GM18505 (cell line): ENCODE results near the gene WHRN.

ENCODE experiments used
- ATAC-seq: cut with Tn5 transposase; IDR thresholded peaks from one replicate; pipeline ENCODE4 v1.9.1; 2021; ENCODE audit not compliant: unreplicated experiment
- POLR2A ChIP-seq: IDR thresholded peaks from 4 replicates; pipeline ENCODE4 v1.6.1; 2011; ENCODE audit warnings: borderline replicate concordance; ENCODE audit not compliant: insufficient read depth, insufficient read length; ENCODE audit errors: extremely low read depth

Gene WHRN

DNA sequence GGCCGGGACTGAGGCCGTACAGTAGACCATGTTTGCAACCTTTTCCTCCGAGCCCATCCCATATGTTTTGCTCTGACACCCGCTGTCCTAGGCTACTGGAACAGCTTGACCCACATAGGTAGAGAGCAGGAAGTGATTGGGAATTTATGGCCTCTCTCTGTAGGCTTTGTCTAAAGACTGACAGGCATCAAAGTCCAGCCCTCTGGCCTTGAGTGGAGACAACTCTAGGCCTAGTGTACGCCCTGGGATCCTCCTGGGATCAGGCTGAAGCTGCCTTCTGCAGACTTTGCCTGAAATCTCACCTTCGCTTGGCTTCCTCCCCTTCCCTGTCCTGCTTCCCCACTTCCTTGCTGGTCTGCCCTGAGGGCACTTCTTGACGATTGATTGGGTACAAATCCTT lies 103.9 kb downstream of the WHRN start:
- TF ChIP-seq POLR2A = no peak
- no peak for ATAC-seq

DNA sequence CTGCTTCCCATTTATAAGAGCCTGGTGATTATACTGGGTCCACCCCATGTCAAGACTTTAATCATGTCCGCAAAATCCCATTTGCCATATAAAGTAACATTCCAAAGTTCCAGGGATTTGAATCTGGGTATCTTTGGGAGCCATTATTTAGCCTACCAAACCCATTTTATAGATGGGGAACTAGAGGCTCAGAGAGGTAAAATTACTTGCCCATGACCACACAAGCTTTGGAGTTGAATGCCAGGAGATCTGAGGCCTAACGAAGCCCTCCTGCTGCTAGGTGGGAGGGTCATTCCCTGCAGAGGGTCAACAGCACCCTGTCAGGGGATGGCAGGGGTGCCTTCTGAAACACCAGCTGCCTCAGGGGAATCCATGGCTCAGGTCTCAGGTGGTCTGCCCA lies 104.5 kb downstream of the WHRN start:
- ATAC-seq = no peak
- no peak for TF ChIP-seq POLR2A

DNA sequence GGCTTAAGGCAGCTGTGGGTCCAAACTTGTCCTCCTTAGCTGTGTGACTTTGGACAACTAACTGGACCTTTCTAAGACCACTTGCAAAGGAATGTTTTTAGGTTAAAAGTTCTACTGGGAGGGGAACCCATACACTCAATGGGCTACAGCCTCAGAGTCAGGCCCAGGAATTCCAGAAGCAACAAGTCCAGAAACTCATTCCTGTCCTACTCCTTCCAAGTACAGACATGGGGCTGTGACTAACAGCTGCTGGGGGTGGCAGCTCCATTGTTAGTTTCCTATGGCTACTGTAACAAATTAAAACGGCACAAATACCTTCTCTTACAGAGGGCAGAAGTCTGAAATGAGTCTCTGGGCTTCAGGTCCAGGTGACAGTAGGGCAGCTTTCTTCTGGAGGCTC lies 105.1 kb downstream of the WHRN start:
- no peak for ATAC-seq
- TF ChIP-seq POLR2A = no peak

DNA sequence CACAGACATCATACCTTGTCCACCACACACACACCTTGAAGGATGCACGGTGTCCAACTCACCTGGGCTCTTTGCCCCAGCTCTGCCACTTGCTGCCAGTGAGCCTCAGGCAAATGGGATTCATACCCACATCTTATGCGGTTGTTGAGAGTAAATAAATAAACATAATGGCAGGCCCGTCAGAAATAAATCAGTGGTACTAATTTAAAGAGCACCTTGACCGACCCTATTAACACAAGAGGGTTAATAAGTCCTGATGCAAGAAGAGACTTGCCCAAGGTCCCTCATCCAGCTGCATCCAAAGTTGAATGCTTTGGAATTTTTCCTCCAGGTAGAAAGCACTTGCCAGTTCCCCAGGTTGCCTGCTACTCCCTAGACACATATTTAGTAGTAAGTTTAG lies 105.9 kb downstream of the WHRN start:
- no peak for TF ChIP-seq POLR2A
- no peak for ATAC-seq

DNA sequence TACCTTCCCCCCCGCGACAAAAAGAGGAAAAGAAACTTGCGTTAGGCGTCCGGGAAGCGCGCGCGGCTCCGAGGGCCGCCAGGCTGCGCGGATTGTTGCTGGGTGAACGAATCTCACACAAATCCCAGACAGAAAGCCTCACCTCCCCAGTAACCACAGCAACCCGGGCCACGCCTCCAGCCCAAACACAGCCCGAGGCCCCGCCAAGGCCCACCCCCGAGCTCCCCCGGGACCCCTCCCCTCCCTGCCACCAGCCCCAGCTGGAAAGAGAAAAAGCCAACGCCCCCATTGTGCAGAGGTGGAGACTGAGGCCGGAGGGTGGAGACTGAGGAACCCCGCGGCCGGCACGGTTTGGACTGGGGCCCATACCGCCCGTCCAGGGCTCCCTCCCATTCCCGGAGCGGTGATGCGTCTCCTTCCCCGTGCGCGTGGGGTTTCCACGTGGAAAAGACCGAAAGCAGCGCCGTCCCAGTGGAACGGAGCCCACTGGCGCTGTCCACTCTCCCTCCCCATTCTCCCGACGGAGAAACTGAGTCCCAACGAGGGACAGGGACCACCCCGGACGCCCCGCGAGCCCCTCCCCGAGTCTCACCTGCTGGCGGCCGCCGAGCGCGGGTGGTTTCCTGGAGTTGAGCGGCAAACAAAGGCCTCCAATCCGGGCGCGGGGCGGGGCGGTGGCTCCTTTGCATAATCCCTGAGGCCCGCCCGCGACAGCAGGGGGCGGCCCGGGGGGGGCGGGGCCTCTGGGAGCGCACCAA lies 107.2 kb downstream of the WHRN start:
- peak; percentile 64 for TF ChIP-seq POLR2A
- peak; percentile 82 for ATAC-seq

DNA sequence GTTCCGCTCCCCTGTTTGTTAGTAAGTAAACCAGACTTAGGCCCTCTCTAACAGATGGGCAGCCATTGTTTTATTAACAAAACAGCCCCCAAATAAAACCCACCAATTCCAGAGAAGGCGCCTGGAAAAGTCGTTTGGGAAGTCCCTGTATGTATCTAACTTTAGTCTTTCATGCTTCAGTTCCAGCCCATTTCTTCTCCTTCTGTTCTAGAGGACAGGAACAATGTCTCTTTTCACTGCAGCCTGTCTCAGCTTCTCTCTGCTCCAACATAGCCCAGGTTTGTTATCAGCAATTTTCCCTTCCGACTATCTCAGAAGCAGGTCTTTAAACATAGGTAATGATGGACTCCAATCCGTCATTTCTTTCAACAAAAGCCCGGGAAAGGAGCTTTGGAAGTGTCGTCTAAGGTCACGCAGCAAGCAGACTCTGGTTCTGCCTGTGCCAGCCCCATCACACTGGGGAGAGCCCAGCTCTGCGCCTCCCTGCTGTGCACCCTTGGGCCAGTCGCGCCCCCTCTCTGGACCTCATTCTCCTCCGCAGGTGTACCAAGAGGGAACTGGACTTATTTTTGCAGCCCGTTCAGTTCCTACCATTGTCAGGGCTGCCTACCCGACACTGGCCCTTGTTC lies 107.9 kb downstream of the WHRN start:
- no peak for ATAC-seq
- TF ChIP-seq POLR2A = peak; percentile 5

DNA sequence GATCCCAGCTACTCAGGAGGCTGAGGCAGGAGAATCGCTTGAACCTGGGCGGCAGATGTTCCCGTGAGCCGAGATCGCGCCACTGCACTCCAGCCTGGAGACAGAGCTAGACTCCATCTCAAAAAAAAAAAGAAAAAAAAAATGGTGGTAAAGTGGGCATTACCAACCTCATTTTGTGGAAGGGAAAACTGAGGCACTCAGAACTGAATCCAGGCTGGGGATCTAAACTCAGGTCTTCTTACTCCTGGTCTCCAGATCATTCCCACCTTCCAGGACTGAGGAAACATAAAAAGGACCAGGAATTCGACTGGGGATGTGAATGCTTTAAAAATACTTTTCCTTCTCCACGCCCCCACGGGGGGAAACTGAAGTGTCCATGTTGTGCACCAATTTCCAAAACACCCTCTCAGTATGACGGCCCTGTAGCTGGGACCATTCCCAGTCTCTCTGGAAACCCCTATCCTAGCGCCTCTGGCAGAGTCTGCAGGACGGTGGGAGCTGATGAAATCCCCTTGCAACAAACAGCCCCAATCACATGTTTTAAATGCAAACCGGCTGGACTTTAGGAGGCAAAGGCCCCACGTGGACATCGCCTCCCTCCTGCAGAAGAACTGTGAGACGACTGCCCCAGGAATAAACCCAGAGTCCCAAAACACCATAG lies 108.6 kb downstream of the WHRN start:
- no peak for TF ChIP-seq POLR2A
- ATAC-seq = no peak

DNA sequence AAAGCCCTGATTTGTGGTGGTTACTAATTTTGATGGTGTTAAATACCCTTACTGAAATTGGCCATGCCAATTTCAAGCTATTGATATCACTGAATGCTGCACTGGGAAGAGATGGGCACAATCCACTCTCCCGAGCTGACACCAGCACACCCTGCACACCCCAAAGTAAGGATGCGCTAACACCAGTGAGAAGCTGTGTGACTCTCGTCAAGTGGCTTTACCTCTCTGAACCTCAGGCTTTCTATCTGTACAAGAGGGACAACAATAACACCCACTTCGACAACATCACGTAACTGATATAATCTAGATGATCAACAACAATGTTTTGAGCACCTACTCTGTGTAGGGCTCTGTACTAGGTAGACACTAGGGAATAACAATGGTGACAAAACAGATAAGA lies 109.5 kb downstream of the WHRN start:
- no peak for ATAC-seq

DNA sequence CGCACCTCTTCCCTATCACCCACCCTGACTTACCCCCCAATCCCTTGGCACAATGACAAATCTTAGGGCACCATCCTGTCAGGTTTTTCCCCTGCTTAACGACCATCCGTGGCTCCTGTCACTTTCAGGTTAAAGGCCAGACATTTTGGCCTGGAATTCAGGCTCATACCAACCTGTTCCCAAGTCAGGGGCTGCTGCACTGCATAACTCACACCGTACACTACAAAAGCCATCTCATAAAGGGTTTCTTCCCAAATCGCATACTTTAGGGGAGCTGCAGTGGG lies 110.0 kb downstream of the WHRN start:
- no peak for TF ChIP-seq POLR2A
- ATAC-seq = no peak

More for the DNA sequence above, 109.5 kb downstream of the WHRN start:
- no peak for TF ChIP-seq POLR2A

DNA sequence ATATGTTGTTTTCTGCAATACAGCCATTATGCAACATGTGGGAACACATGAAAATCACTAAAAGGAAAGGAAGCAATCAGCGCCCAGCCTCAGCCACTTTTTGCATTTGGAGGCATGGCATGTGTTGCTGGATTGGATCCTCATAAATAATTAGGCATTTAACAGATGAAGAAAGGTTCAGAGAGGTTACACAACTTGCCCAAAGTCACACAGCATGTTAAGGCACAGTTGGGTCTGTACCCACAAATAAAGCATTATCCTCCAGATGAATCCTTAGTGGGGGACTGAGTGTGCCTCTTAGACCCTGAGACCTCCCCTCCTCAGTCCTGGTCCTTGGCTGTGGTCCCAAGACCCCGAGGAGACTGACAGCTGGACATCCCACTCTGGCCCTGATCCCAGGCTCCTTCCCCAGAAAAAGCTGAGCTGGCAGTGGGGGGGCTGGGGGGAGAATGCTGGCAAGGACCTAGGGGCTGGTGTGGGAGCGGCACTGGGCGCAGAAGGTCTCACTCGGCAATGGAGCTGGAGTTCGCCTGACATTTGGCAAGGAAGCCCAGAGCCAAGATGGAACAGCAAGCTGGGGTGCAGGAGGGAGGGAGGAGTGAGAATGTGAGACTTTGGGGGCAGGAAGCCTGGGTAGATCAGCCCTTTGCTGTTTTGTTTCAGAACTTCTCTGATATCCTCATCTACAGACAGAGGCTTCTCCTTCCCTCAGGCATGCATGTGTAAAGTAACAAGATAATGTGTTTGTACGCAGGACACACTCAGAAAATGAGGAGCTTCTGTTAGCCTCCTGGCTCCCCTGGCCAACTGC lies 110.5 kb downstream of the WHRN start:
- no peak for TF ChIP-seq POLR2A
- ATAC-seq = no peak

DNA sequence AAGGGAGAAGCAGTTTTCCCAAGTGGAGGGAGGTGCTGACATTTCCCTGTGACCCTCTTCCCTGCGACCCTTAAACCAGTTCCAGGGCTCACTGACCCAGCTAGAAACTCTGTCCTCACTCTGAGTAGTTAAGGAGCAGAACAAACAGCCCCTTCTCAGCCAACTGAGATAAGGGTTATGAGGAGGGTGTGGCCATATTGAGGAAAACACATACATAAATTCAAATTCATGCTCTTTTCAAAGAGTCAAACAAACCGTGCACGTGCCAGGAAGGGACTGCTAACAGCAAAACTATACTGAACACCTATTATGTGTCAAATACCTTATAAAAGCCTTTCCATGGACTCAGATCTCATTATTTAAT lies 112.5 kb downstream of the WHRN start:
- ATAC-seq = no peak
- TF ChIP-seq POLR2A = no peak

DNA sequence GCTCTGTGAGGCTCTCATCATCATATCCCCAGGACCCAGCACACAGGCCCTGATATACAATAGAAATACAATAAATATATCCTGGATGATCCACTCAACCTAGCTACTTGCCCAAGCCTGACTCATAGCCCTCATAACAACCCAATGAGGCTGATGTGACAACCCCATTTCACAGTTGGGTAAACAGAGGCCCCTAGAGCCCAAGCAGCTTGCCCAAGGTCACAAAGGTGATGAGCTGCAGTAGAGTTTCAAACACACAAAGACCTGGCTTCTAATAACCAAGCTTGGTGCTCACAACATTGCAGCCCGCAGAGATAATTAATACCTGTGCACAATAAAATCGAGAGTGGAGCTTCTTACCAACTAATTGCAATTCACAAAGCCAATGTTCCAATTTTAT lies 114.3 kb downstream of the WHRN start:
- no peak for TF ChIP-seq POLR2A
- ATAC-seq = no peak

DNA sequence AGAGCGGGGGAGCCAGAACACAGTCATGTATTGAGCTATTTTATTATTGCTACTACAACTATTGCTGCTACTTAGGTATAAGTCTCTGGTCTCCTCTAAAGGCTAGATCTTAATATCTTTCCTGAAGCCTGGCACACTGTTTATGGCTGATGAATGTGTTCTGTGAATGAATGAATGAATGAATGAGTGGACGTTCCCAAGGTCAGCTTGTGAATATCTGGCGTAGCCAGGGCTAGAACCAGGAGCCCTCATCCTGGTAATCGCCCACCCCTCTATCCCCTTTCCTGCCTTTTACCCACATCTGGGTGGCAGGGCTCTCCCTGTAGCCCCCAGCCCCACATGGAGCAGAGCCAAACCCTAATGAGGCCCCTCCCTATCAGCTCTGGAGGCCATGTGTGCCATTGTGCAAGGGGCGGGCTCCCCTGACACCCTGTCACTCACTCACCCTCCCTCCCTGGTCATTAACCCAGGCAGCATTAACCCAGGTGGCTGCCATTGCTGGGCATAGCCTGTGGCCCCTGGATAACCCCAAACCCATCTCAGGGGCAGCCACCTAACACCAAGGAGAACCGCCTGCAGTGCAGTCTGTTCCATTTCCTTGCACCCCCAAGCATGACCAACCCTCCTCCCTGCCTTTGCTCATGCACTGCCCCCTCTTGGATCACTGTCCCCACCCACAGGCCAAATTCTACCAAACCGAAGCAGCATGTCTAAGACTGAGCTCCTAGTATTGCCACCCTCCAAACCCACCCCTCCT lies 115.5 kb downstream of the WHRN start:
- TF ChIP-seq POLR2A = no peak
- no peak for ATAC-seq
